Astrocyte of the cerebellum (primary cell): ENCODE data around the gene STOML1.

ENCODE experiments used
- DNase-seq: peaks from one replicate; pipeline ENCODE4 v3.0.0-alpha.2; 2011; ENCODE audit warnings: low read depth
- H3K4me3 ChIP-seq: 2 replicates; pipeline ENCODE4 v1.5.1; 2011; ENCODE audit warnings: mild to moderate bottlenecking, low read depth, low read length, moderate library complexity
- CTCF ChIP-seq: IDR thresholded peaks from 2 replicates; pipeline ENCODE4 v1.5.1; 2012; ENCODE audit warnings: low read length, low read depth, moderate library complexity, mild to moderate bottlenecking; ENCODE audit errors: missing control alignments
- in situ Hi-C: cut with HindIII; loops from 2 replicates; pipeline ENCODE4 v1.10.0; 2017; ENCODE audit warnings: low sequenced_read_pairs

The STOML1 gene

GRCh38 chr15:73991726-73992593, at the start of gene STOML1:
TSS of gene STOML1 (minus strand) at chr15:73992295. CDS start at chr15:73992223, 72 bp downstream.
- peak; percentile 80 for DNase-seq
- H3K4me3 ChIP-seq: peak within 1 kb of the TSS; percentile 68
- in situ Hi-C loops: loop anchor here (5.0 to 25.0 kb wide), 2 partner anchors 50 to 320 kb away; no protein-coding TSS in a partner anchor
- TF ChIP-seq CTCF: peak; percentile 81

GRCh38 chr15:74041311-74041756, 49.2 kb upstream of the STOML1 start:
- no peak for DNase-seq
- no peak overlapping the region for H3K4me3 ChIP-seq
- no peak for TF ChIP-seq CTCF
- in situ Hi-C loops: loop anchor here (5.0 kb wide), 2 partner anchors 49 to 84 kb away; partner anchors contain the start of genes PML and STOML1

GRCh38 chr15:74040109-74040850, 48.2 kb upstream of the STOML1 start:
- no peak for TF ChIP-seq CTCF
- in situ Hi-C loops: loop anchor here (5.0 kb wide), 2 partner anchors 48 to 83 kb away; partner anchors contain the start of genes PML and STOML1
- H3K4me3 ChIP-seq: no peak overlapping the region
- peak; percentile 97 for DNase-seq

- no peak for TF ChIP-seq CTCF
- H3K4me3 ChIP-seq: no peak overlapping the region
- in situ Hi-C loops: loop anchor here (5.0 kb wide), 2 partner anchors 47 to 82 kb away; partner anchors contain the start of genes PML and STOML1
- DNase-seq: no peak
These were observed 47.5 kb upstream of the STOML1 start for GRCh38 chr15:74039656-74040010.

GRCh38 chr15:74038707-74039655, 46.9 kb upstream of the STOML1 start:
- in situ Hi-C loops: no loop called here
- no peak for DNase-seq
- no peak overlapping the region for H3K4me3 ChIP-seq
- no peak for TF ChIP-seq CTCF
